Stimulated activated naive CD4-positive, alpha-beta T cell treated with Interleukin-2 at 50 U/mL for 16 hours (primary cell): ENCODE results near the gene NID1.
A peak's percentile ranks its signal among the peaks of the same experiment; 100 is the strongest.
"Not testable (repeated sequence)": the region's sequence is repeated elsewhere in the genome, so short reads cannot be mapped to it uniquely, and the experiment has no call there.

Experiments
- DNase-seq: peaks from one replicate; lab custom pipeline; 2025; lab: John Stamatoyannopoulos, UW

The NID1 gene

GRCh38 chr1:235938709-235939479, 126.0 kb downstream of the NID1 start:
- DNase-seq: no peak

GRCh38 chr1:235937123-235937522, 127.8 kb downstream of the NID1 start:
- peak; percentile 19 for DNase-seq

GRCh38 chr1:235935235-235936225, 129.4 kb downstream of the NID1 start:
- no peak for DNase-seq

DNA sequence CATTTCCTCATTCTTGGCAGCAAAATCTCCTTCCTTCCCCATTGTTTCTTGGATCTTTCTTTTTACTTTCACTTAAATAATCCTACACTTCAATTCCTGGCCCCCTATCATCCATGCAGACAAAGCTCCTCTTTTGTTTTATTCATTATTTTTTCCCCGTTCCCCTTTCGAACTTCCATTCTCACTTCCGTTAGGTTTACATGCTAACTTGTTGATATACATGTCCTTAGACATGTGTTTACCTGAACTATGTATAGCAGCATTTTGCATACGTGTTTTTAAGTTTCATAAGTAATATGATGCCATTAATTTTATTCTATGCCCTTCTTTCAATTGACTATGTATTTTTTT, 131.1 kb downstream of the NID1 start:
- DNase-seq: no peak

DNA sequence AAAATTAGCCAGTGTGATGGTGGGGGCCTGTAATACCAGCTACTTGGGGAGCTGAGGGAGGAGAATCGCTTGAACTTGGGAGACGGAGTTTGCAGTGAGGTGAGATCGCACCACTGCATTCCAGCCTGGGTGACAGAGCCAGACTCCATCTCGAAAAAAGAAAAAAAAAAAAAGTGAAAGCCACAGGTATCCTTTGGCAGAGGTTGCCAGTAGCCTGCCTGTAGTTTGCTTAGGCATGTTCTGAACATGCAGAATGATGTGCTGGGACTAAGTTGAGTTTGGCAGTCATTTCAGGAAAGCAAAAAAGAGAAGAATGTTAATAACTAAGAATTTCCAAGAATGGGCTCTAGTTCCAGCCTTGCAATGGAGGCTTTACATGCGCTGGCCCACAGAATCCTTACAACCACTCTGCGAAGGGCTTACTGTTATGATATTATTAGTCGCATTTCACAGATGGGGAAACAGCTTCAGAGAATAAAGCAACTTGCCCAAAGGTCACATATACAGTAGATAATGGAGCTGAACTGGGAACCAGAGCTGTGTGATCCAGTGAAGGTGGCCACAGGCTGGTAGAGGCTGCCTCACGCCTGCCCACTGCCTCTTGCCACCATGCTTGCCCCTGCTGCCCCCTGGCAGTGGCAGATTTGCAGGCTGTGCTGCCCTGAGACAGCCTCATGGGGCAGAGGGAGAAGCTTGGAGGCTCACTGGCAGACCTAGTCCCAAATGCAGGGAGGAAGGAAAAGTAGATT, 131.7 kb downstream of the NID1 start:
- DNase-seq: no peak

DNA sequence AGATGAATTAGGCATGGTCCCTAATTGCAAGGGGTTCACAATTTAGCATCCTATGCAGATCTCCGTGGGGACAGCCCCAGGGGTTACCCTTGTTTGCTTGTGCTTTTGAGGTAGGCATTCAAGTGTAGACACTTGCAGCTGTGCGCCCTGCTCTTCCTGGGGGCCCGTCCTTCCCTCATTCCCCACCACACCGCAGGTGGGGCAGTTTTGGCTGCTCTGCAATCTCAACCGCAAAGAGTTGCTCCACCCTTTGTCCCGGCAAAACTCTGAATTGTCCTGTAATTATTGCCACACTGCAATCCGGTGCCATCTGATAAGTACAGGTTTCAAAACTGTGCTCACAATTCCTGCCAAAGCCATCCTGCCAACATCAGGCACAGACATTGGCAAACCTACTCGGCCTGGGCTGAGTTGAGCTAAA, 132.8 kb downstream of the NID1 start:
- DNase-seq: no peak

DNA sequence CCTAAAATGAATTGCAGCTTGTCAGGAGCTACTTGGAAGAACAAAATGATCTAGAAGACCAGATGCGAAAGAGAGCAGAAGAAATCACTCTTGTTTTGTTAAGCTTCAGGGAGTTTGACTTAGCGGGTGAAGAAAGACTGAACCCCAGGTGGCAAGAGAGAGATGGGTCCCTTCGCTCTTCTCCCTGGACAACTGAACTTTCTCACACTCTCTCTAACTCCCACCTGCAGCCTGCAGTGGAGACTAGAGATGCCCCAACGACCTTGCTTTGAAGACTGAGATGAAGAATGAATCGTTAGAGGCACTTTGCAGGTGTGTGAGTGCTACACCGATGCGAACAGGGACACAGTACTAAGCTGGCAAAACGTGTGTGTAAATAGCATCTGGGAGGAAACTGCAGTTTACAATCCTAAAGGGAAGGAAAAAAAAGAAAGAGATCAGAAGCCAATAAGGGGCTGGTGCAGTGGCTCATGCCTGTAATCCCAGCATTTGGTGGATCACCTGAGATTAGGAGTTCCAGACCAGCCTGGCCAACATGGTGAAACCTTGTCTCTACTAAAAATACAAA, 133.6 kb downstream of the NID1 start:
- no peak for DNase-seq

DNA sequence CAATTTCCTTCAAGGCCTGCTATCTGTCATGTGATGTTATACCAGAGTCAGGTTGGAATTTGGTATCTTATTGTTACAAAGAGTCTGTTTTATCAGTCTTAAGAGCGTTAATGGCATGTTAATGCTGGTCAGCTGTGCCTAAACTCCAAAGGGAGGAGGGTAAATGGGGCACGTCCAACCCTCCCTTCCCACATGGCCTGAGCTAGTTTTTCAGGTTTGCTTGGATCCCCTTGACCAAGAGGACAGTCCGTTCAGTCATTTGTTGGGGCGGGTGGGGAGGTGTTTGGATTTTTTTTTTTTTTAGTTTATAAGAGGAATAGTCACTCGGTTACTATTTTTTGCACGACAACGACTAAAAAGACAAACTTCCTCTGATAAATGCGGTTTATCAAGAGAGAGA, 134.3 kb downstream of the NID1 start:
- DNase-seq: no peak

GRCh38 chr1:235929216-235929615, 135.7 kb downstream of the NID1 start:
- DNase-seq: no peak

- DNase-seq: no peak
Observed at GRCh38 chr1:235928197-235928596, 136.7 kb downstream of the NID1 start.

DNA sequence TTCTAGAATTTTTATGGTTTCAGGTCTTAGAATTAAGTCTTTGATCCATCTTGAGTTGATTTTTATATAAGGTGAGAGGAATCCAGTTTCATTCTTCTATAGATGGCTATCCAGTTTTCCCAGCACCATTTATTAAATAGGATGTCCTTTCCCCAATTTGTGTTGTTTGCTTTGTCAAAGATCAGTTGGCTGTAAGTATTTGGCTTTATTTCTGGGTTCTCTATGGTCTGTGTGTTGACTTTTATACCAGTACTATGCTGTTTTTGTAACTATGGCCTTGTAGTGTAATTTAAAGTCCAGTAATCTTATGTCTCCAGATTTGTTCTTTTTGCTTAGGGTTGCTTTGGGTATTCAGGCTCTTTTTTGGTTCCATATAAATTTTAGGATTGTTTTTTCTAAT, 137.3 kb downstream of the NID1 start:
- not testable (repeated sequence) for DNase-seq
